Inferior parietal cortex (tissue), 1 donor: Measurements from ENCODE around the gene CAPZA1.

Experiments
- DNase-seq: peaks from one replicate; pipeline ENCODE4 v3.0.0-alpha.2; 2016; ENCODE audit errors: extremely low spot score

The CAPZA1 gene

DNA sequence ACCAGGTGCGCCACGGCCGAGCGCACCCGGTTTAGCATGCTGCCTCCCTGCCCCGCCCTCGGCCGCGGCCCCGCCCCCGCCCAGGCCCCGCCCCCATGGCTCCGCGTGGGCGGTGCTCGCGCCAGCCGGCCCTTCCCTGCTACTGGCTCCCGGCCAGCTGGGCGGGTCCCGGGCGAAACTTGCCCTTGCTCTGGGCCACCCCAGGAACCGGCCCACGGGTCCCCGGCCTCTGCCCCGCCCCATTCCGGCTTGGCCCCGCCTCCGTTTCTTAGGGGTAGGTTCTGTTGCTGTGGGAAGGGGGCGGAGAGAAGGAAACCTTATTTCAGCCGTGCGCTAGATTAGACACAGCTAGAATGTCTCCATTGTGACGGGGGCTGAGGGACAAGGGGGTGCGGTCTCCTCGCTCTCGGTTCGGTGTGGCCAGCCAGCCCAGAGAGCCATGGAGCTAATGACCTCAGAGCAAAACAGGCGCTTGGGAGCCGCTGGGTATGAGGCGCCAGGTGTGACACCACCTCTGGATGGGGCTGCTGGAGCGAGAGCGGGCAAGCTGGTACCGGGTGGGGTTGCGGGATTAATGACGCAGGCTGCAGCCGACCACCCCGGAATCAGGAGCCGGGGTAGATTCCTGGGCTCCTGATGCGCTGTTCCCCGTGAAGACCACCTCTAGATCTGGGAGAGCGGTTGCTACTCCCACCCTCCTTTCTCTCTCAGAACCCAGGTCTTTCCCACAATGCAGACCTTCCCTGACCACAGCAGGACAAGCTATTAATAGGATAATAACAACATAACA is 95.8 kb downstream of the CAPZA1 start, which contains the start of gene PPM1J:
TSS of gene PPM1J (minus strand) at position 69 of the 790 bp plus-strand sequence. CDS start at position 38, 31 bp downstream.
- DNase-seq, result peak; percentile 77

DNA sequence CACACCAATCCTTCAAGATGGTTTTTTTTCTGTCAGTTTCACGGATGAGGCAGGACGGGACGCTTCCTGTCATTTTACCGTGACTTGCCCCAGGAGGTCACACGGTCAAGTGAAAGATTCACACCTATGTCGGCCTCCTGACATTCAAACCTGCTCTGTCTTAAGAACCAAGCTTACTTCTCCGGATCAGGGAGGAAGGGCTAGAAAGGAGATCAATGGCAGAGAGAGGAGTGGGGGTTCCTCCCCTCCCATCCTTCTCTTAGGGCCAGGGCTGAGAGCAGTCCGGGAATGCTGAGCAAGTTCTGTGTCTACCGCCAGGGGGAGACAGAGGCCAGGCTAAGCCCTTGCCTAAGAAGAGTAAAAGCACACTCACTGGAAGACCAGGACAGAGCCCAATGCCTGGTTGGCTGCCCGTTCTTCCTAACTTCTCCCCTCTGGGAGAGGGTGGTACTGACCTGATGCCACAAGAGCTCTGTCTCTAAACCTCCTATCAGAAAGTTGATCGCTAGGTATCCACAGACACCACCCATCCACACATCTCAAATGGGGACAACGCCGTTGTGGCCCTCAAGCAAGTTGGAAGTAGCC is 96.6 kb downstream of the CAPZA1 start:
- peak; percentile 97 for DNase-seq

DNA sequence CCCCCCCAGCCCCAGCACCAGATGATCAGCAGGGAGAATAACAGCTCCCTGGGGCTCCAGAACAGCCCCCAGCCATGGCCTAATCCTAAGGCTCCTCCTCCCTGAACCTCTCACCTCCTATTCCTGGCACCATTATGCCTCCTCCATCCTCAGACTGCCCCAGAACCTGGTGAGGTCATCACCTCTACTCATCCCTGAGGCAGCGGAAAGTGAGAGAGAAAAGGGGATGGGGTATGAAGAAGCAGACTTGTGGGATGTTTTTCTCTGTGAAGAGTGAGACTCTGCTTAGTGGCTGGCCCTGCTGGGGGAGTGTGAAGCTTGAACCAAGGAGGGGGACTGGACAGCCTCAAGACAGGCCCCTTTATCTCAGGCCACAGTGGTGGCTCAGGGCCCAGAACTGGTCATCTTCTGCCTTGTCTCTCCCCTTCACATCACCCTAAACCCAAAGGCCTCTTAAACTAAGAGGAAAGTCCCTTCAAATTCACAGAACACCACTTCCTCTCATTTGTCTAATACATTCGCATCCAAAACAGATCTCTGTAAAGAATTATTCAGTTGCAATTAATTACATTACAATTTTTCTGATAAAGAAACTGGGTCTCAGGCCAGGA is 97.7 kb downstream of the CAPZA1 start:
- no peak for DNase-seq

DNA sequence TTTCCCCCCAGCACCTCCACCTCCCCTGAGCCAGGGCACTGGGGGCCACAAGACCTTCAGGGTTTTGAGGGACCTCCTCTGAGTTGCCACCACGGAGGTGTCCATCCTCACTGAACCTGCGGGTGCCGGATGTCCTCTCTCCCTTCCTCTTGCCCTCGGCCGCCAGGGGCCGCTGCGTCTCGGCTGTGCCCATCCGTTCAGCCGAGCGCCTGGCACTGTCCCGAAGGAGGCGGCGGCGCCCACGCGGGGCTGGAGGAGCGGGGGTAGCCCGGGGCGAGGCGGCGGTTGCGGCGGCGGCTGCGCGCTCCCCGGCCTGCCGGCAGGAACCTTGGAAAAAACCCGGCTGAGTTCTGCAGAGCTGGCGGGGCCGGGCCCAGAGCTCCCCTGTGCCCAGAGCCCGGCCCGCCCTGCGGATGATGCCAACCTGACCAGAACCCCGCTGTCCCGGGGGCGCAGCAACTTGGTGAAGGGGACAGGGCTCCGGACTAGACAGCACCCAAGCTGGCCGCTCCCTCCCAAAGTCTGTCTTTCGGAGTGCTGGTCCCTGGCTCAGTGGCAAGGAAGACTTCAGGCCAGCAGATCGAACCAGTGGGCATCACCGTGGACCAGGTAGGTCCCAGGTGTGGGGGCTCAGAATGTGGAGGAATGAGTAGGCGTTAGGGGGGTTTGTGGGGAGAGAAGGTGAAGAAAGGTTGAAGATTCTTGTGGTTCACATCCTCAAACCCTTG is 99.2 kb downstream of the CAPZA1 start:
- peak; percentile 74 for DNase-seq

DNA sequence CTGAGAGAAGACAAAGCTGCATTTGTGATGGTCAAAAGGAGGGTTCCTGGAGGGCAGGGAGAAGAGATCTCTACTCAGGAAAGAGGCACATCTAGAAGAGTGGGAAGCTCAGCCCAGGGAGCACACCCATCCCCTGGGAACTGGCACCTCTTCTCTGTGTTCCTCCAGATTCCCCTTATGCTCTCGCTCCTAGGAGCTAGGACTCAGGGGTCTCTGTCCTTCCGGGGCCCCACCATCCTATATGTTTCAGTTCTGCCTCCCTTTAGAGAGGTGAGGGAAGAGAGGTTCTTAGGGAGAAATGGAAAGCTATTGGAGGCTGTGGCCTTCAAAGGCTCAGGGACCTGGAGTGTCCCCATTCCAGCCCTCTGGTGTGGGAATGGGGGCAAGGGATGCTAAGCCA is 100.1 kb downstream of the CAPZA1 start:
- DNase-seq, result no peak

DNA sequence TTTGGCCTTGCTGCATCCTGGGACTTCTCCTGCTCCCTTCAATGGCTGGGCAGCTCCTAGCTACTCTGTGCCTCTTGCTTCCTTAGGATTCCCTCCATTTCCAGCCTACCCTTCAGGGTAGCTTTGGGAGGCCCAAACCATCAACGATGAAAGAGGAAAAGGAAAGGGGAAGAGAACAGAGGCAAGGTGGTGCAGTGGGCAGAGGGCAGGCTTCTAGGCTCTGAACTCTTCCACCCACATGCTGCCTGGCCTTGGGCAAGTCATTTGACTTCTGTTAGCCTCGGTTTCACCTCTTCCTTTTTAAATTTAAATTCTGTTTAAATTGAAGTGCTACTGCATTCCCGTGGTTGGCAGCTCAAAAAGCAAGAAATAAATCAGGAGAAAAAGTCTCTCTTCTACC is 101.2 kb downstream of the CAPZA1 start:
- no peak for DNase-seq
